ENCODE data around the gene TMPRSS11B. TPM values are rescaled to one million over a fixed set of nuclear protein-coding genes. Genes with fewer than 3 reads are reported as not detected.
"Not testable (repeated sequence)": the region's sequence is repeated elsewhere in the genome, so short reads cannot be mapped to it uniquely, and the experiment has no call there.

The TMPRSS11B gene
- total RNA-seq, 1 donor from 2014 or later: not detected

GRCh38 chr4:68218044-68218443, 27.4 kb downstream of the TMPRSS11B start:
- ATAC-seq (no peak), DNase-seq (no peak)
- Histone ChIP-seq H3K4me3 (no peak overlapping the region), H3K9me3 (no peaks in the 10 kb centered on the region), H3K4me1 (no peaks in the 10 kb centered on the region), H3K36me3 (no peaks in the 10 kb centered on the region), H3K27ac (no peak overlapping the region), H3K27me3 (no peaks in the 10 kb centered on the region)
- intact Hi-C loops (cut with DNase I): no loop called here
- TF ChIP-seq CTCF (IDR thresholded peaks at IDR 0.05): no peak

GRCh38 chr4:68216501-68216900, 29.0 kb downstream of the TMPRSS11B start:
- Histone ChIP-seq H3K4me1 (no peaks in the 10 kb centered on the region), H3K27ac (no peak overlapping the region), H3K27me3 (no peaks in the 10 kb centered on the region), H3K4me3 (no peak overlapping the region), H3K9me3 (no peaks in the 10 kb centered on the region), H3K36me3 (no peaks in the 10 kb centered on the region)
- ATAC-seq: no peak
- no peak for TF ChIP-seq CTCF (IDR thresholded peaks at IDR 0.05)
- intact Hi-C loops (cut with DNase I): no loop called here
- no peak for DNase-seq

GRCh38 chr4:68209003-68209402, 36.5 kb downstream of the TMPRSS11B start:
- DNase-seq (no peak), ATAC-seq (no peak)
- no peak for TF ChIP-seq CTCF (IDR thresholded peaks at IDR 0.05)
- Histone ChIP-seq H3K4me1 (no peaks in the 10 kb centered on the region), H3K27me3 (no peaks in the 10 kb centered on the region), H3K27ac (no peak overlapping the region), H3K4me3 (no peak overlapping the region), H3K36me3 (no peaks in the 10 kb centered on the region), H3K9me3 (peaks cover 17% of the 10 kb centered on the region)
- intact Hi-C loops (cut with DNase I): no loop called here

- H3K27ac ChIP-seq; H3K4me1 ChIP-seq; H3K36me3 ChIP-seq; ATAC-seq; DNase-seq; H3K4me3 ChIP-seq; H3K27me3 ChIP-seq; intact Hi-C loops (cut with DNase I); H3K9me3 ChIP-seq: not testable (repeated sequence)
Measured at GRCh38 chr4:68194305-68194704, 51.2 kb downstream of the TMPRSS11B start.

GRCh38 chr4:68193194-68193593, 52.3 kb downstream of the TMPRSS11B start:
- ATAC-seq (no peak), DNase-seq (no peak)
- Histone ChIP-seq H3K9me3 (no peaks in the 10 kb centered on the region), H3K27me3 (no peaks in the 10 kb centered on the region), H3K36me3 (no peaks in the 10 kb centered on the region), H3K4me3 (no peak overlapping the region), H3K4me1 (no peaks in the 10 kb centered on the region), H3K27ac (no peak overlapping the region)
- intact Hi-C loops (cut with DNase I): no loop called here
- no peak for TF ChIP-seq CTCF (IDR thresholded peaks at IDR 0.05)

- TF ChIP-seq CTCF (IDR thresholded peaks at IDR 0.05): no peak
- no peaks in the 10 kb centered on the region for H3K4me1 ChIP-seq
- no peak for ATAC-seq
- H3K9me3 ChIP-seq: no peaks in the 10 kb centered on the region
- DNase-seq: no peak
- no peaks in the 10 kb centered on the region for H3K27me3 ChIP-seq
- H3K27ac ChIP-seq: no peak overlapping the region
- intact Hi-C loops (cut with DNase I): no loop called here
- no peak overlapping the region for H3K4me3 ChIP-seq
- no peaks in the 10 kb centered on the region for H3K36me3 ChIP-seq
Measured at GRCh38 chr4:68187145-68187544, 58.3 kb downstream of the TMPRSS11B start.
